ENCODE measurements around the gene WWC2.
"Not testable (repeated sequence)": the region's sequence is repeated elsewhere in the genome, so short reads cannot be mapped to it uniquely, and the experiment has no call there.

WWC2 gene

DNA sequence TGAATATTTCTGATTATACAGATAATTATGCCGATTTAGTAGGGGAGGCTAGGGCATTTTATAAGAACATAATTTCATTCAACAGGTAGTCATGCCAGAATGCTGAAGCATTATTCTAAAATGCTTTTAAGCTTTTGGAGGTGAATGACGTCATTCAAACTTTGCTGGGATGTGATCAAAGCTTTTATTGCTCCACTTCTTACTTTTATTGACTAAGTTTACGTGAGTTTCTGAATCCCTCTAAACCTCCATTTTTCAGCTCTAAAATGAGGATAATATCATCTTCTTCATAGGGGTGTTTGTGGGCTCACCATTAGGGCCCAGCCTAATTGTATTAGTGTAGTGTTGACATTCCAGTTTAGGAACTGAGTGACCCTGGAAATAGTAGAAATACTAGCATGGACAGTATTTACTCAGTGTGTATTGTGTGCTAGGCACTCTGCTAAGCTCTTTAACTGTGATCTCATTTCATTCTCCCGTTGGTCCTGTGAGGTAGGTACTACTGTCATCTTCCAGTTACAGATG lies 3.0 kb downstream of the WWC2 start:
- DNase-seq = no peak

DNA sequence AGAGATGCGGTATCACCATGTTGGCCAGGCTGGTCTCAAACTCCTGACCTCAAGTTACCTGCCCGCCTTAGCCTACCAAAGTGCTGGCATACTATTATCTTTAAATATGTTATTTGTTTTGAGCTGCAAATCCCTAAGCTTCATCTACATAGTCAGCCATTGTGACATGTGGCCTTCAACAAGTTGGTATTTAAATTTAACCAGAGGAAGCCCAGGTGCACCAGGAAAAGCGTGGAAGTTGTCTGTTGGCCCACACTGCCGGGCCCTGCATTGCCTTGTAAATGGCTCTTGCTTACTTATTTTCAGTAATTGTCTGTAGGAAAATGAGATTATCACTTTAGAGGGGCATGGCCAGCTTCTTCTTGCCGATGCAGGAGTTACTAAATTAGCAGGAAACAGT lies 6.0 kb downstream of the WWC2 start:
- no peak for DNase-seq

DNA sequence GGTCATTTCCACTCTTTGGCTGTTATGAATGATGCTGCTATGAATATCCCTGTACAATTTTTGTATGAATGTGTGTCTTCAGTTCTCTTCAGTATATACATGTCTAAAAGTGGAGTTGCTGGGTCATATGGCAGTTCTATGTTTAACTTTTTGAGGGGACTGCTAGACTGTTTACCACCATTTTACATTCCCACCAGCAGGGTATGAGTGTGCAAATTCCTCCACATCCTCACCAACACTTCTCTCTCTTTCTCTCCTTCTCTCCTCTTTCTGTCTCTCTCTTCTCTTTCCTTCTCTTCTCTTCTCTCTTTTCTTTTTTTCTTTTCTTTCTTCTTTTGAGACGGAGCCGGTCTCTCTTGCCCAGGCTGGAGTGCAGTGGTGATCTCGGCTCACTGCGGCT lies 7.8 kb downstream of the WWC2 start:
- no peak for DNase-seq

DNA sequence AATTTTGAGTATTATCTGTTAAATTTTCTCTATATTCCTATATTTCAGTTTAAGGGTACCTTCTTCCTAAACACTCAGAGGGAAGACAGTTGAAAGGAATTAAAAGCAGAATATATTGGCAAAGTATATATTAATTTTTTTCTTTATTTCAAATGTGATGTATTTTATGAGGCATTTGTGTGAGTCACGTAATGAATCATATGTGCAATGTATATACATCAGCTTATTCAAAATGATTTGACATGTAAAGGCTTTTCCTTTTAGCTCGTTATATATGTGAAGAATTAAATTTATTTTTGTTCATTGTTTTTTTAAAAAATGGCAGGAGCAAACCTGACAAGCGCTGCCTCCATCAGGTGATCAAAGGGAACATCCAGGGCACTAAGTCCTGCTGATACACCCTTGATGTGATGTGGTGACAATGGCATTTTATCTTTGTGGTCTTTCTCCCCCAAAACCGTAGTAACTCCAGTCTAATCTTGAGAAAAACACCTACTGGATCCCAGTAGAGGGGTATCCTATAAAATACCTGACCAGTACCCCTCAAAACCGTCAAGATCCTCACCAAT lies 8.9 kb downstream of the WWC2 start:
- no peak for DNase-seq

DNA sequence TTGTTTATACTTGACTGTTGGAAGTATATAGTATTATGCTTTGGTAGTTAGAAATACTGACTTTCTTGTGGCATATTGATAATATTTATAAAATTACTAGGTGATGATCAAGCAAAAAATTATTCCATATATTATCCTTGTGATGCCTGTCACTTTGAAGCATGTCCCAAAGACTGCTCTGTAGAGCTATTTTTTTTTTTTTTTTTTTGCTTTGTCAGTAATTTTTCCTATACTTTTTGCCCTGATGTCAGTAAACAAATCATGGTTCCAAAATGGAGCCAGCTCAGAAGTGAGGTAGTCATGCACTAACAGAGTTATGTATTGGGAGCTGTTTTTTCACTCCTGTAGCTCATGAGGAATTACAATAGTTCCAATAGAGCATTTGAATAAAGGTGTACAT lies 11.2 kb downstream of the WWC2 start:
- no peak for DNase-seq

DNA sequence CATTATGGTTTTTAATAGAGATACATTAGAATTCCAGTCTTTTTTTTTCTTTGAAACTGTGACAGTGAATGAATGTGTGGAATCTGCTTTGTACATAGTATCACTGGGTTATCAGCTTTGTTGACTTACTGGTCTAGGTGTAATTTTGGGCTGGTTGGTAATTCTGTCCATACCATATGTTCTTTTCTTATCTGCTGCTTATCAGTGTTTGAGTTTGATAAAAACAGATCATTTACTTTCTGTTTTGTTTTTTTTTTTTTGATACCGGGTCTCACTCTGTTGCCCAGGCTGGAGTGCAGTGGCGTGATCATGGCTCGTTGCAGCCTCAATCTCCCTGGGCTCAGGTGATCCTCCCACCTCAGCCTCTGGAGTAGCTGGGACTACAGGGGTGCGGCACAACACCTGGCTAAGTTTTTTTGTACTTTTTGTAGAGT lies 12.4 kb downstream of the WWC2 start:
- DNase-seq = no peak

DNA sequence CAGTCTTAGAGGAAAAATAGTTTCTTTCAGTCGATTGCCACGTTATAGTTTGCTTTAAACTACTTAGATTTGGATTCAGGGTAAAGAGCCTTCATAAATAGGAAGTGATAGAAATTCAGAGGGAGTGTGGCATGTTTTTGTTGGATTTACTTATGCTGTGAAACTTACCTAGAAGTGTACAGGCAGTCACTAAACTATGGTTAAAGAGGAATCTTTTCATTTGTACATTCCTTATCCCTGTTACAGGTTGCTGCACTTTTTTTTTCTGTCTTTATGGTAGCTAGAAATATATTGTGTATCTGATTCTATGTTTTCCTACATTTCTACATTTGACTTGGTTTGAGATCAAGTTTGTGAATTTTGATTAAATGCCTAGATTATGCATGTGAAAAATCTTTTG lies 19.1 kb downstream of the WWC2 start:
- DNase-seq = no peak

DNA sequence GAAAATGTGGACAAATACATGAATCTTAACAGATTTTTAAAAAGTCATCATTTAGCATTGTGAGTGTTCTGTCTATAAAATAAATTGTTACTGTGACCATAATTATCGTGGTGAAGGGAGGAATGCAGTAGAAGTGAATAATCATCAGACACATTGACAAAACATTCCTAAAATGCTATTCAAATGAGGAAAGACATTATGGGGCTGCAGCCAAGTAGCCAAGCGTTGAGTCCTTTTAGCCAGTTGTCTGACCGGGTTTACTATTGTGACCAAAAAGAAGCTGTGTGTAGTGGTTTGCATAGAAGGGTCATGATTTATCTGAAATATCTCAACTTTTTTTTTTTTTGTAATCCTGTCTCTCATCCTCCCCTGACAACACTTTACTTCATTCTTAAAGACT lies 19.5 kb downstream of the WWC2 start:
- no peak for DNase-seq

DNA sequence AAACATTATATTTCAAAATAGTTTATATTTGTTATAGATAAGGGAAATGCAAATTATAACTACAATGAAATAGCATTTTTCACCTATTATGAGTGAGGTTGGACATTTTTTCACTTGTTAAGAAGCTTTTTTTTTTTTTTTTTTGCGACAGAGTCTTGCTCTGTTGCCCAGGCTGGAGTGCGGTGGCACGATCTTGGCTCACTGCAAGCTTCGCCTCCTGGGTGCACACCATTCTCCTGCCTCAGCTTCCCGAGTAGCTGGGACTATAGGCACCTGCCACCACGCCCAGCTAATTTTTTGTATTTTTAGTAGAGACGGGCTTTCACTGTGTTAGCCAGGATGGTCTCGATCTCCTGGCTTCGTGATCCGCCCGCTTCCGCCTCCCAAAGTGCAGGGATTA lies 22.6 kb downstream of the WWC2 start:
- not testable (repeated sequence) for DNase-seq

DNA sequence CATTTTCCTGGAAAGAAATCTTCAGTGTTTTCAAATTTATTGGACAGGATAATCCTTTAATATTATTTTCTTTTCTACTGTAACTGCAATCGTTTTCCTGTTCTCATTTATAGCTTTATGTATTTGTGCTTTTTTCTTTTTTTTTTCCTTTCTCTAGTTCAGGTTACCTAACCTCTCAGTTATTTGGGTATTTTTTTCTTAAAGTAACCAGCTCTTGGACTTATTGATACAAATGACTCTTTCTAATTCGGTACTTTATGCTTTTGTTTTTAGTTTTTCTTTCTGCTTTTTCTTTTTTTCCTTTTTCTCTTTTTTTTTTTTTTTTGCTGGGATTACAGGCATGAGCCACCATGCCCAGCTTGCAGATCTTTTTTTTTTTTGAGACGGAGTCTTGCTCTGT lies 25.2 kb downstream of the WWC2 start:
- DNase-seq = no peak

DNA sequence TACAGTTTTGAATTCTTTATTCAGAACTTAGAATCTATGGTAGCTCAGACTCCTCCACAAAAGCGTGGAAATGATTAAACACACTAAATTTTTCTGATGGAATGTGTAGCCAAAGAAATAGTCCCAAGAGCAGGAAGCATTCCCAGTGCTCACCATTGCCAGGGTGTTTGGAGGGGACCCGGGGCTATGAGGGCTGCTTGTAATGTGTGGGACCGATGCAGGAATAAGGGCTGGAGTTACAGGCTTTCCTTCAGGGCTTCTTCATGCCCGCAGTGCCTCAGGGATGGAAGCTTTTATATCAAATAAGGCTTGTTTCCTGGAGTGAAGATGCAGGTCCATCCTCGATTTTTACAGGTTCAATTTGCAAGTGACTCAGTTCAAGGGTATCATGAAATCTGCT lies 25.8 kb downstream of the WWC2 start:
- no peak for DNase-seq

DNA sequence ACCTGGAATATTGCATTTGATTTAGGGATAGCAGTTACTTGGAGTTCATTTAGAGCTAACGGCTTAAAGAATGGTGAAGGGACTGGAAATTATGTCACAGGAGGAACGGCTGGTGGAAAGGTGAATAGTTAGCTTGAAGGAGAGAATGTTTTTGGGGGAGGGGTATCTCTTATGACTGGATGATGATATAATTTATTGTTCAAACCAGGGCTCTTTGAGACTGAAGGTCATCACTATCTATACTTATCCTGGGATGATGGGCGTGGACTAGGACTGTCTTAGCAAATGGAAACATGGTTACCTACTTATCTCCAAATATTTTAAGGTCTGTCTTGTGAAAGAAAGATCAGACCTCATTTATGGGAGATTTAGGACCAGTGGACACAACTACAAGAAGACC lies 30.1 kb downstream of the WWC2 start:
- no peak for DNase-seq

DNA sequence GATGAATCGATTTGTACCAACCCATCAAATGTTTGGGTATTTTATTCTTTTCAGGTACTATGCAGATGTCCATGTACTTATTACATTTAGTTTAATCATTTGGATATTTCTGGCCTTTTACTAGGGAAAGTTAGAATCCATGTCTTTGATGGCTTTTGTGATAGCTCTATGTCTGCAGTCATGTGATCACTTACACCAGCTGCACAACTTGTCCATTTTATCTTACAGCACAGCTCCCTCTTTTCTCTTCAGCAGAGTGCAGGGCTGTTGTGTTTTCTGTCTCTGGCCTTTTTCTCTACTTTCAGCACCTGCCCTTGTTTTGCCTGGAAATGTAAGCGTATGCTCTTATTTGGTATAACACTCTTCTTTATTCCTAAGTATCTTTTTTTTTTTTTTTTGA lies 30.6 kb downstream of the WWC2 start:
- DNase-seq = no peak

DNA sequence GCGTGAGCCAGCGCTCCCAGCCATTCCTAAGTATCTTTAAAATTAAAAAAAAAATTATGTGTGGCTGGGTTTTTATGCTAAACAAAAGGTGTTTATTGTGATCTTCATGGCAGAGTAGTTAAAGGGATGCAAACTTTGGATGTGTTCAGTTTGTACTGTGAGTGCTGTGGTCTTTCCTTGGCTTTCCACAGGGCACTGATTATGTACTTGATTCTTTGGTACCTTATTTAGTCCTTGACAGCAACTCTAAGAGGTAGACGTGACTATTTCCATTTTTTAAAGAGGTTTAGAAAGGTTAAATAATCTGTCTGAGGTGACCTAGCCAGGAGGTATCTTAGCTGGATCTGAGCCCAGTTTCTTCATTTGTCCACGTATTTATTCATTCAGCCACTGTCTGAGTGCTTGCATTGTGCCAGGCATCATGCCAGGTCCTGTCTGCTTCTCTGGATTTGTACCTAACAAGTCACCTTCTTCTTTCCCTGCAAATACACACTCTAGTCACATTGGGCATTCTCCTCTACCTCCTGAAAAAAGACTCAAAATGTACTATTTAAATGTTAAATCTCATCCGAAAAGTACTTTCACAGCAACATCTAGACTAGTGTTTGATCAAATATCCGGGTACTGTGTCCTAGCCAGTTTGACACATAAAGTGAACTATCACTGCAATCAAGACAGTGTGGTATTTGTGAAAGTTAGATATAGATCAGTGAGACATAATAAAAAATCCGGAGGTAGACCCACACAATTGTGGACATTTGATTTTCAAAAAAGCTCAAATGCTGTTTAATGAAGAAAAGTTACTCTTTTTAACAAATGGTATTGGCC lies 31.5 kb downstream of the WWC2 start:
- DNase-seq = no peak

DNA sequence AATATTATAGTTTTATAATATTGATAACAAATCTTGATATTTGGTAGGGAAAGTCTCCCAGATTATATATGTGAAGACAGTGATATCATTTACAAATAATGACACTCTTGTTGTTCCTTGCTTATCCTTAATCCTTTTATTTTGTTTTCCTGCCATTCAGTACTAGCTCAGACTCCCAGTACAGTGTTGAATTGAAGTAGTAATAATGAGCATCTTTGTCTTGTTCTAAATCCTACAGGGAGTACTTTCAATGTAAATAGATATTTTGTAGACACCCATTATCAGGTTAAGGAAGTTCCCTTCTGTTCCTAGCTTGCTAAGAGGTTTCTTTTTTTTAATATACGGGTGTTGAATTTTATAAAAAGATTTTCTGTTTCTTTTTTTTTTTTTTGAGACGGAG lies 33.0 kb downstream of the WWC2 start:
- no peak for DNase-seq

DNA sequence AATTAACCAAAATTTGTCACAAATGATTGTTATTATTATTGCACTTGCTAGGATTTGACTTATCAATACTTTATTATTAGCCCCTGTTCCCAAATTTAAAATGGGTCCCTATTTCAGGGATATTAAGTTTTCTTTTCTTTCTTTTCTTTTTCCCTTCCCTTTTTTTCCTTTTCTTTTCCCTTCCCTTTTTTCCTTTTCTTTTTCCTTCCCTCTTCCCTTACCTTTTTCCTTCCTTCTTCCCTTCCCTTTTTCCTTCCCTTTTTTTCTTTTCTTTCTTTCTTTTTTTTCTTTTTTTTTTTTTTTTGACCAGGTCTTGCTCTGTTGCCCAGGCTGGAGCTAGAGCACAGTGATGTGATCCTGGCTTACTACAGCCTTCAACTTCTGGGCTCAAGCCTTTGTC lies 33.8 kb downstream of the WWC2 start:
- no peak for DNase-seq

DNA sequence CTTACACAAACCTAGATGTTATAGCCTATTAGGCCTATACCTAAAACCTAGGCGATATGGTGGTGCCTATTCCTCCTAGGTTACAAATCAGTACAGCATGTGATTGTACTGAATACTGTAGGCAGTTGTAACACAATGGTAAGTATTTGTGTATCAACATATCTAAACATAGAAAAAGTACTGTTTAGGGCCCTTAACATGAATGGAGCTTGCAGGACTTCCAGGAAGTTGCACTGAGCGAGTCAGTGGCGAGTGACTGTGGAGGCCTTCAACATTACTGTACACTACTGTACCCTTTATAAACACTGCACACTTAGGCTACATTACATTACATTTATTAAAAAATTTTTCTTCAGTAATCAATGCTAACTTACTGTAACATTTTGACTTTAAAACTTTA lies 37.8 kb downstream of the WWC2 start:
- no peak for DNase-seq

DNA sequence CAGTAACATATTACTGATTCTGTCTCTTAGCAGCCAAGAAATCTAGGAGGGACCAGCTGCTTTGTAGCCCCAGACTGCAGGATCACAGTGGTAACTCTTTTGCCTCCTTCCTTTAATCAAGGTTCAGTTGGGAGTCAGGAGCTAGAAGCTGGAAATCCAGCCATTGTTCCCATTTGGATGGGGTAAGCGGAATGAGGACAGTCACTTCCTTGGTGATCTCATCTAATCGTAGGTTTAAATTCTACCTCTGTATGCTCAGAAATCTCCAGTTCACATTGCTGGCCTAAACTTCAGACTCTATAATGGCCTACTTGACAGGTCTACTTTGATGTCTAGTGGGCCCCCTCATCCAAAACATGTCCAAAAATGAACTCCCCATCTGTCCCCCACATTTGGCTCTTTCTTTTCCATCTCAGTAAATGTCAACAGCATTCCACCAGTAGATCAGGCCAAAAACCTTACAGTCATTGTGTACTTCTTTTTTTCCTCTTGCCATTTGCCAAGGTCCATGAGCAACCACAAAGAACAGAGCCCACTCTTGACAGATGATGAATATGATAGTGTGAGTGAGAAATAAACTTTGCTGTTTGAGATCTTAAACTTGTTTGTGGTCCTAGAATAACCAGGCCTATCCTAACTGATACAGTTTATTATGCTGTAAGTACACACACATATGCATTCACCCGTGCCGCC lies 40.1 kb downstream of the WWC2 start:
- DNase-seq = no peak

DNA sequence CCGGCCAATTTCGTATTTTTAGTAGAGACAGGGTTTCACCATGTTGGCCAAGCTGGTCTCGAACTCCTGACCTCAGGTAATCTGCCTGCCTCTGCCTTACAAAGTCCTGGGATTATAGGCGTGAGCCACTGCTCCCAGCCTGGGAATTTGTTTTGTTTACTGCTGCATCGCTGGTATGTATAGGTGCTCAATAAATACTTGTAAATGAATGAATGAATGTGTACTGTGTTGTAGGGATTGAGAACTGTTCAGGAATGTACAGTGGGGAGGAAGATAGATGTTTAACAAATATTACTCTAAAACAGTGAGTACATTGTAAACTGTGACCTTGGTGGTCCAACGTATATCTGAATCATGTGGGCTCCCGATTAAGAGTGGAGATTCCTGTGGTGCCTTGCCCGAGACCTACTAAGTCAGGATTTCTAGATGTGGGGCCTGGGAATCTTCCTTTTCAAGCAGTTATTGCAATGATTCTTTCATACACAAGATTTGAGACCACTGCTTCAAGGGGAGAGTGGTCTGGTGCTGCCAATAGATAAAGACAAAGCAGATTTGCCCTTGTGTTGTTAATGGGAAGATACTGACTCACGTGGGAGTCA lies 41.0 kb downstream of the WWC2 start:
- no peak for DNase-seq

DNA sequence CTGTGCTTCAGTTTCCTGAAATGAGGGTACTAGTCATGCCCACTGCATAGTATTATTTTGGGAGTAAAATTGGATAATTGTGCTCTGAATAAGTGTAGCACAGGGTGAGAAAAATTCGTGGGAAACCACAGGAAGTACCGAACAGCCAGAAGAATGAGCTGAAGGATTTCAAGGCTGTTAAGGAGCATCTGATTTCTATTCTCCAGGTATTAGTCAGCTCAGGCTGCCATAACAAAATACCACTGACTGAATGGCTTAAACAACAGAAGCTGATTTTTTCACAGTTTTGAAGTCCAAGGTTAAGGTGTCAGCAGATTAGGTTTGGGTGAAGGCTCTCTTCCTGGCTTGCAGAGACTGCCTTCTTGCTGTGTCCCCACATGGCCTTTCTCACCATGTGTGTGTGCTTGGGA lies 41.9 kb downstream of the WWC2 start:
- no peak for DNase-seq

DNA sequence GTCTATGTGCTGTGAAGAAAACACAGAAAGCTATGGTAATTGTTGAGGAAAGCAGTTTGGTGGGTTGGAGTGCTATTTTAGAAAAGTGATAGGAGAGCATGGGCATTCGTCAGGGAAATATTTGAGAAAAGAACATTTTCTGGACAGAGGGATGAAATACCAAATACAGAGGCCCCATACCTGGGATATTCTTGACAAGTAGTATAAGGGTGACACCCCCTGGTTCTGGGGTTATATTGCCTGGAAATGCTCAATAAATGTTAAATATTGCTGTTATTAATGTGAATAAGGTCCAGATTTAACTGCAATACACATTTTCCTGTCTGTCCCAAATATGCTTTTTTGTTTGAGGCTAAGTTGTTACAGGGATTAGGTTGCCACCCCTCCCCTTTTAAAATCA lies 42.9 kb downstream of the WWC2 start:
- no peak for DNase-seq

DNA sequence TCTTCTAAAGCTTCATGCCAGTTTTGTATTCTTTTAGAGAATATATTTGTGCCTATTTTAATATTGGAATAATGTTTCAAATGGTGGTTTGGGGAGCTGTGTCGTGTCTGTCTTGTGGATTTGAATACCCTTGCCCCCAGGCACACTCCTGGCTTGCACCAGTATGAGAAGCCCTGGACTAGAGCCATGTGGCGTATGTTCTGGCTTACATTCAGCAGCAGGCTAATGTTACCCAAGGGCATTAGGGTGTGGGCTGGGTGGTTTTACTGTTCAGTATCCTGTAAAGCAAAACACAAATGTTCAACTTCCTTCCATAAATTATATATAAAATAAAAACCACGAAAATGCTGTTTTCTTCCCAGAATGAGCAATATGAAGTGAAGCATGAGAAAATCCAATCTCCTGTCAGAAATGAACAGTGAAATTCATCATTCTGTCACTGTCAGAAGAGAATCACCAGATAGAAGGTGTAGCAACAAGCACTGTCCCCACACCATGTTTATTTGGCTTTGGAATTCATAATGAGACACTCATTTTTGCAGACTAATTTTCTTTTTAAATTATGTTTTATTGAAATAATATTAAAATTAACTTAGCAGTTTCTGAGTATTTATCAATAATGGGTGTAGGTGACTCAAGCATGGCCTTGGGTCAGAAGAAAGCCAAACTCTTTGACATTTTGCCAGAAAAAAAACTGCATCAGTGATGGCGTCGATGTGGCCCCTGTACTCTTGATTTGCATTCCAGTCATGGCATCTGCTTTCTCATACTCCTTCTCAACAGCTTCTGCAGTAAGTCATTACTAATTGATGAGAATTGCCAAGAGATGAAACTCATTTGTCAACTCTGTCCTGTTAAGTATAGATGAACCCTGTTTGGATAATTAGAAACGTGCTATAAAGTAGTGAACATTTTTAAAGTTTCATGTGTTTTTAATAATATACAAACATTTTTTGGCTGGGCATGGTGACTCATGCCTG lies 43.8 kb downstream of the WWC2 start:
- DNase-seq = no peak

Measured in CD4-positive, alpha-beta T cell treated with Interleukin-17A for 1 hour (primary cell).